Epithelial cell of proximal tubule (primary cell): Measurements from ENCODE around the gene MCTP1. TPM values are rescaled to one million over a fixed set of nuclear protein-coding genes. Genes with fewer than 3 reads are reported as not detected.

Experiments used
- DNase-seq: peaks from one replicate; pipeline ENCODE4 v3.0.0-alpha.2; 2011; ENCODE audit warnings: low read depth
- H3K4me3 ChIP-seq: 2 replicates; pipeline ENCODE4 v1.5.1; 2011; ENCODE audit warnings: low read depth, mild to moderate bottlenecking, low read length
- CTCF ChIP-seq: conservative IDR thresholded peaks from 2 replicates; pipeline ENCODE4 v1.5.1; 2012; ENCODE audit warnings: low read depth, mild to moderate bottlenecking, low read length
- total RNA-seq: library from RNA; depleted of rRNA; stranded (reverse); fragments of >200 nt; gene quantifications from 2 replicates; pipeline ENCODE4 v1.2.3, GENCODE V29; 2015

Gene MCTP1
- total RNA-seq, 1 donor from 2014 or later = 9.7 TPM

GRCh38 chr5:95164861-95165260 is 120.0 kb downstream of the MCTP1 start:
- DNase-seq = no peak
- no peak for TF ChIP-seq CTCF
- H3K4me3 ChIP-seq = no peak overlapping the region

- no peak for DNase-seq
- TF ChIP-seq CTCF = no peak
- H3K4me3 ChIP-seq = no peak overlapping the region
Observed at GRCh38 chr5:95163079-95163478, 121.8 kb downstream of the MCTP1 start.

GRCh38 chr5:95162231-95162992 is 122.5 kb downstream of the MCTP1 start:
- no peak for TF ChIP-seq CTCF
- no peak for DNase-seq

GRCh38 chr5:95159603-95160002 is 125.3 kb downstream of the MCTP1 start:
- DNase-seq = no peak
- TF ChIP-seq CTCF = no peak
- H3K4me3 ChIP-seq = no peak overlapping the region

More at GRCh38 chr5:95162231-95162992, 122.5 kb downstream of the MCTP1 start:
- no peak overlapping the region for H3K4me3 ChIP-seq

- TF ChIP-seq CTCF = no peak
- no peak for DNase-seq
- no peak overlapping the region for H3K4me3 ChIP-seq
Observed at GRCh38 chr5:95155888-95156287, 129.0 kb downstream of the MCTP1 start.

GRCh38 chr5:95153511-95153910 is 131.4 kb downstream of the MCTP1 start:
- TF ChIP-seq CTCF = no peak
- H3K4me3 ChIP-seq = no peak overlapping the region
- no peak for DNase-seq

- no peak overlapping the region for H3K4me3 ChIP-seq
Observed at GRCh38 chr5:95152535-95152934, 132.4 kb downstream of the MCTP1 start.

More at GRCh38 chr5:95152535-95152934, 132.4 kb downstream of the MCTP1 start:
- DNase-seq = no peak
- TF ChIP-seq CTCF = no peak
